Peyer's patch (tissue), 4 donors: ENCODE data around the gene PRELID1. TPM values are rescaled to one million over a fixed set of nuclear protein-coding genes. Genes with fewer than 3 reads are reported as not detected.

Experiments used
- DNase-seq, 3 donors: peaks; one replicate each; pipeline ENCODE4 v3.0.0-alpha.2; 2017 to 2019
- H3K27ac ChIP-seq, 4 donors: fragments of 200-600 bp; sonication (generic); one replicate each; pipeline ENCODE4 v1.5.1; 2016 to 2019
- H3K27me3 ChIP-seq, 2 donors: fragments of 200-600 bp; sonication (generic); one replicate each; pipeline ENCODE4 v1.5.1; 2019
- H3K36me3 ChIP-seq, 3 donors: fragments of 200-600 bp; sonication (generic); one replicate each; pipeline ENCODE4 v1.5.1; 2016 to 2019
- H3K4me1 ChIP-seq, 4 donors: fragments of 200-600 bp; sonication (generic); one replicate each; pipeline ENCODE4 v1.5.1; 2016 to 2019
- H3K4me3 ChIP-seq, 4 donors: fragments of 200-600 bp; sonication (generic); 1 replicate in 3 of 4; 2 replicates in 1 of 4; pipeline ENCODE4 v1.5.1; 2016 to 2019; ENCODE audit warnings: mild to moderate bottlenecking in 1 of 4
- H3K9me3 ChIP-seq, 4 donors: fragments of 200-600 bp; sonication (generic); one replicate each; pipeline ENCODE4 v1.5.1; 2016 to 2019; ENCODE audit warnings: mild to moderate bottlenecking in 1 of 4
- CTCF ChIP-seq, 6 experiments: fragments of 450-650 bp in 4 of 6; fragments of 200-600 bp in 2 of 6; sonication (generic) in 1 of 6; IDR thresholded peaks; one replicate each; pipeline ENCODE4 v1.5.1; 2017 to 2019; ENCODE audit warnings: antibody characterized with exemption in 6 of 6, mild to moderate bottlenecking in 3 of 6, moderate library complexity in 1 of 6
- POLR2A ChIP-seq, 2 donors: fragments of 450-650 bp; IDR thresholded peaks; one replicate each; pipeline ENCODE4 v1.5.1; 2017; ENCODE audit warnings: antibody characterized with exemption in 2 of 2, mild to moderate bottlenecking in 2 of 2, moderate library complexity in 2 of 2
- total RNA-seq, 4 donors: library from RNA; depleted of rRNA; stranded (reverse); fragments of >200 nt; gene quantifications; one replicate each; pipeline ENCODE4 v1.1.0, GENCODE V29; 2016

Gene PRELID1
- total RNA-seq, 4 donors from 2014 or later = 55.3 to 215 (median 132) TPM

GRCh38 chr5:177354256-177354655, 50.7 kb downstream of the PRELID1 start:
- Histone ChIP-seq H3K36me3 (peaks cover 0 to 5% (median 0%) of the 10 kb centered on the region in 3 donors), H3K4me3 (no peak overlapping the region), H3K4me1 (peaks cover 4 to 44% (median 20%) of the 10 kb centered on the region in 4 donors), H3K9me3 (no peaks in the 10 kb centered on the region), H3K27me3 (no peaks in the 10 kb centered on the region), H3K27ac (no peak overlapping the region)
- DNase-seq = no peak
- TF ChIP-seq POLR2A (IDR thresholded peaks at IDR 0.05) (no peak), CTCF (IDR thresholded peaks at IDR 0.05) (no peak)

GRCh38 chr5:177354711-177355110, 51.1 kb downstream of the PRELID1 start:
- TF ChIP-seq POLR2A (IDR thresholded peaks at IDR 0.05) = no peak
- no peak for TF ChIP-seq CTCF (IDR thresholded peaks at IDR 0.05)
- Histone ChIP-seq H3K27me3 (no peaks in the 10 kb centered on the region), H3K9me3 (no peaks in the 10 kb centered on the region), H3K27ac (no peak overlapping the region), H3K4me1 (peaks cover 3 to 43% (median 19%) of the 10 kb centered on the region in 4 donors), H3K4me3 (no peak overlapping the region), H3K36me3 (peaks cover 0 to under 1% (median 0%) of the 10 kb centered on the region in 3 donors)
- no peak for DNase-seq

GRCh38 chr5:177355162-177355867, 51.7 kb downstream of the PRELID1 start:
- no peaks in the 10 kb centered on the region for H3K9me3 ChIP-seq
- no peak for DNase-seq
- no peaks in the 10 kb centered on the region for H3K36me3 ChIP-seq
- no peaks in the 10 kb centered on the region for H3K27me3 ChIP-seq
- H3K27ac ChIP-seq = no peak overlapping the region
- H3K4me1 ChIP-seq = peaks cover 0 to 37% (median 16%) of the 10 kb centered on the region in 4 donors
- no peak overlapping the region for H3K4me3 ChIP-seq
- TF ChIP-seq POLR2A (IDR thresholded peaks at IDR 0.05) (no peak), CTCF (IDR thresholded peaks at IDR 0.05) (no peak)

- TF ChIP-seq POLR2A (IDR thresholded peaks at IDR 0.05) (no peak), CTCF (IDR thresholded peaks at IDR 0.05) (no peak)
- Histone ChIP-seq H3K27ac (no peak overlapping the region), H3K4me1 (peaks cover 0 to 32% (median 11%) of the 10 kb centered on the region in 4 donors), H3K9me3 (no peaks in the 10 kb centered on the region), H3K4me3 (no peak overlapping the region), H3K36me3 (no peaks in the 10 kb centered on the region), H3K27me3 (no peaks in the 10 kb centered on the region)
- DNase-seq = no peak
Observed at GRCh38 chr5:177355868-177356168, 52.2 kb downstream of the PRELID1 start.

Other genes starting within 250 kb of the PRELID1 start
- 100 to 1,000 TPM in 1 of 4 donors, 10 to 100 TPM in 3; 43.0 to 264 (median 72.3) TPM for gene FGFR4, start 216.9 kb upstream of the PRELID1 start, total RNA-seq
- gene NSD1, start 170.0 kb upstream of the PRELID1 start, total RNA-seq = 100 to 1,000 TPM in 1 of 4 donors, 10 to 100 TPM in 3; 46.4 to 112 (median 50.1) TPM
- 10 to 100 TPM; 37.0 to 58.6 (median 46.3) TPM for gene RAB24, start 80 bp upstream of the PRELID1 start, total RNA-seq
- gene MXD3, start 8.1 kb downstream of the PRELID1 start, total RNA-seq = 10 to 100 TPM in 3 of 4 donors, 1 to 10 TPM in 1; 6.8 to 25.8 (median 18.5) TPM
- gene LMAN2, start 47.9 kb downstream of the PRELID1 start, total RNA-seq = 100 to 1,000 TPM; 193 to 321 (median 268) TPM
- 10 to 100 TPM; 19.4 to 41.0 (median 23.3) TPM for gene RGS14, start 54.1 kb downstream of the PRELID1 start, total RNA-seq
- gene SLC34A1, start 80.6 kb downstream of the PRELID1 start, total RNA-seq = under 1 TPM in 1 of 4 donors, not detected in 3; 0.35 TPM
- not detected for gene PFN3, start 96.9 kb downstream of the PRELID1 start, total RNA-seq
- 10 to 100 TPM in 1 of 4 donors, 1 to 10 TPM in 3; 1.7 to 22.2 (median 7.8) TPM for gene F12, start 105.8 kb downstream of the PRELID1 start, total RNA-seq
- 100 to 1,000 TPM in 1 of 4 donors, 10 to 100 TPM in 3; 36.2 to 140 (median 40.7) TPM for gene GRK6, start 122.9 kb downstream of the PRELID1 start, total RNA-seq
- 1 to 10 TPM in 2 of 4 donors, under 1 TPM in 1, not detected in 1; 0.70 to 2.2 (median 1.9) TPM for gene PRR7, start 143.0 kb downstream of the PRELID1 start, total RNA-seq
- gene DBN1, start 169.8 kb downstream of the PRELID1 start, total RNA-seq = 10 to 100 TPM; 14.2 to 77.6 (median 23.1) TPM
- gene PDLIM7, start 193.8 kb downstream of the PRELID1 start, total RNA-seq = 100 to 1,000 TPM in 1 of 4 donors, 10 to 100 TPM in 3; 17.4 to 137 (median 23.3) TPM
- 10 to 100 TPM in 1 of 4 donors, 1 to 10 TPM in 3; 2.1 to 52.0 (median 5.5) TPM for gene DOK3, start 206.0 kb downstream of the PRELID1 start, total RNA-seq
- gene DDX41, start 213.2 kb downstream of the PRELID1 start, total RNA-seq = 100 to 1,000 TPM; 103 to 168 (median 118) TPM